Measurements from ENCODE around the gene HSPA4L. TPM values are rescaled to one million over a fixed set of nuclear protein-coding genes. Genes with fewer than 3 reads are reported as not detected.

The HSPA4L gene
- total RNA-seq, 1 experiment from 2014 or later: 6.9 TPM

DNA sequence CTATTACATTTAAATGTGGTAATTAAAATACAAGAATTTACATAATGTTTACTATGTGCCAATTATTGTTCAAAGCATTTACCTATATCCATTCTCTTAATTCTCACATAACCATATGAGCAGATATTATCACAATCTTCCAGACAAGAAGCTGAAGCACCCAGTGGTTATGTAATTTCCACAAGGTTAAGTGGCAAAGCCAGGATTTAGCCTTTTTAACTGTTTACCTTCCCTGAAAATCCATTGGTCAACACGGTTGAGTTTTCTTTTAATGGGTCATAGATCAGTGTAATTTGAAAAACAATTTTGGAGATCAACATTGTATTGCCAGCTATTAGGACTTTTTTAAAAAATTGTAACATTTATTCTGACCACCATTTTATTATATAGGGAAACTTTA is 11.4 kb downstream of the HSPA4L start:
- Mint-ChIP-seq H3K27me3 (ENCODE audit: low read depth) (no peaks in the 10 kb centered on the region), H3K4me1 (no peaks in the 10 kb centered on the region), H3K27ac (no peak overlapping the region), H3K9me3 (no peaks in the 10 kb centered on the region), H3K36me3 (no peaks in the 10 kb centered on the region), H3K4me3 (no peak overlapping the region)
- TF ChIP-seq NFE2L1 (CRISPR knock-in tag; IDR thresholded peaks at IDR 0.05): no peak
- TF ChIP-seq ZNF423 (CRISPR knock-in tag; IDR thresholded peaks at IDR 0.05): no peak
- TF ChIP-seq ZNF317 (CRISPR knock-in tag; IDR thresholded peaks at IDR 0.05; ENCODE audit: borderline replicate concordance, low read depth): no peak
- TF ChIP-seq, protein P1, sequence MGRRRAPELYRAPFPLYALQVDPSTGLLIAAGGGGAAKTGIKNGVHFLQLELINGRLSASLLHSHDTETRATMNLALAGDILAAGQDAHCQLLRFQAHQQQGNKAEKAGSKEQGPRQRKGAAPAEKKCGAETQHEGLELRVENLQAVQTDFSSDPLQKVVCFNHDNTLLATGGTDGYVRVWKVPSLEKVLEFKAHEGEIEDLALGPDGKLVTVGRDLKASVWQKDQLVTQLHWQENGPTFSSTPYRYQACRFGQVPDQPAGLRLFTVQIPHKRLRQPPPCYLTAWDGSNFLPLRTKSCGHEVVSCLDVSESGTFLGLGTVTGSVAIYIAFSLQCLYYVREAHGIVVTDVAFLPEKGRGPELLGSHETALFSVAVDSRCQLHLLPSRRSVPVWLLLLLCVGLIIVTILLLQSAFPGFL (CRISPR knock-in tag; IDR thresholded peaks at IDR 0.05; ENCODE audit: borderline replicate concordance): no peak
- TF ChIP-seq, protein P2, sequence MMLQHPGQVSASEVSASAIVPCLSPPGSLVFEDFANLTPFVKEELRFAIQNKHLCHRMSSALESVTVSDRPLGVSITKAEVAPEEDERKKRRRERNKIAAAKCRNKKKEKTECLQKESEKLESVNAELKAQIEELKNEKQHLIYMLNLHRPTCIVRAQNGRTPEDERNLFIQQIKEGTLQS (CRISPR knock-in tag; conservative IDR thresholded peaks at IDR 0.05): no peak
- TF ChIP-seq ZNF138 (CRISPR knock-in tag; conservative IDR thresholded peaks at IDR 0.05): no peak
- ChIA-PET CTCF (no interaction called here), POLR2A (no interaction called here)
- DNase-seq (ENCODE audit: low spot score): no peak
- no peak for ATAC-seq

DNA sequence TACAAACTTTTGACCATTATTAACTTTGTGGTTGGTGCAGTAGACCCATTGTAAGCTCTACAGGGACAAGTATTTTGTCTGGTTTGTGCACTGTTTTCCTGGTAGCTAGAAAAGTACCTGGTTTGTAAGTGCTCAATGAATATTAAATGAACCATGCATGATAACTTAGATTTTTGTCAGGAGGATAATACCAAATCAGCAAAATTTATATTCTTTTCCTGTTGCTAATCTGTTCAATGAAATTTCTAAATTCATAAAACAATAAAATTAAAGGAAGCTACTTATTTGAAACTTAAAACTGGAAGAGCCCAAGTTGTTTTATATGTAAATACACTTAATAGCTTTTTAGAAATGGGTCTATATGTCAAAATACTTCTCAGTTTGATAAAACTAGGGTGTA is 17.6 kb downstream of the HSPA4L start:
- no peaks in the 10 kb centered on the region for H3K27me3 Mint-ChIP-seq (ENCODE audit: low read depth)
- no peaks in the 10 kb centered on the region for H3K9me3 Mint-ChIP-seq
- DNase-seq (ENCODE audit: low spot score) (no peak), ATAC-seq (no peak)
- H3K36me3 Mint-ChIP-seq: no peaks in the 10 kb centered on the region
- TF ChIP-seq JAZF1 (CRISPR knock-in tag; IDR thresholded peaks at IDR 0.05): no peak
- no peak for TF ChIP-seq ZNF138 (CRISPR knock-in tag; conservative IDR thresholded peaks at IDR 0.05)
- TF ChIP-seq, protein P3, sequence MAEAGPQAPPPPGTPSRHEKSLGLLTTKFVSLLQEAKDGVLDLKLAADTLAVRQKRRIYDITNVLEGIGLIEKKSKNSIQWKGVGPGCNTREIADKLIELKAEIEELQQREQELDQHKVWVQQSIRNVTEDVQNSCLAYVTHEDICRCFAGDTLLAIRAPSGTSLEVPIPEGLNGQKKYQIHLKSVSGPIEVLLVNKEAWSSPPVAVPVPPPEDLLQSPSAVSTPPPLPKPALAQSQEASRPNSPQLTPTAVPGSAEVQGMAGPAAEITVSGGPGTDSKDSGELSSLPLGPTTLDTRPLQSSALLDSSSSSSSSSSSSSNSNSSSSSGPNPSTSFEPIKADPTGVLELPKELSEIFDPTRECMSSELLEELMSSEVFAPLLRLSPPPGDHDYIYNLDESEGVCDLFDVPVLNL (CRISPR knock-in tag; IDR thresholded peaks at IDR 0.05; ENCODE audit: borderline replicate concordance, low read depth): no peak
- no peak for TF ChIP-seq CREB1 (CRISPR knock-in tag; IDR thresholded peaks at IDR 0.05)
- no peak for TF ChIP-seq TCF7 (CRISPR knock-in tag; IDR thresholded peaks at IDR 0.05; ENCODE audit: low read depth)
- TF ChIP-seq, protein P4, sequence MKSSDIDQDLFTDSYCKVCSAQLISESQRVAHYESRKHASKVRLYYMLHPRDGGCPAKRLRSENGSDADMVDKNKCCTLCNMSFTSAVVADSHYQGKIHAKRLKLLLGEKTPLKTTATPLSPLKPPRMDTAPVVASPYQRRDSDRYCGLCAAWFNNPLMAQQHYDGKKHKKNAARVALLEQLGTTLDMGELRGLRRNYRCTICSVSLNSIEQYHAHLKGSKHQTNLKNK (CRISPR knock-in tag; IDR thresholded peaks at IDR 0.05): no peak
- TF ChIP-seq NFE2L1 (CRISPR knock-in tag; IDR thresholded peaks at IDR 0.05): no peak
- TF ChIP-seq, protein P5, sequence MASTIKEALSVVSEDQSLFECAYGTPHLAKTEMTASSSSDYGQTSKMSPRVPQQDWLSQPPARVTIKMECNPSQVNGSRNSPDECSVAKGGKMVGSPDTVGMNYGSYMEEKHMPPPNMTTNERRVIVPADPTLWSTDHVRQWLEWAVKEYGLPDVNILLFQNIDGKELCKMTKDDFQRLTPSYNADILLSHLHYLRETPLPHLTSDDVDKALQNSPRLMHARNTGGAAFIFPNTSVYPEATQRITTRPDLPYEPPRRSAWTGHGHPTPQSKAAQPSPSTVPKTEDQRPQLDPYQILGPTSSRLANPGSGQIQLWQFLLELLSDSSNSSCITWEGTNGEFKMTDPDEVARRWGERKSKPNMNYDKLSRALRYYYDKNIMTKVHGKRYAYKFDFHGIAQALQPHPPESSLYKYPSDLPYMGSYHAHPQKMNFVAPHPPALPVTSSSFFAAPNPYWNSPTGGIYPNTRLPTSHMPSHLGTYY (CRISPR knock-in tag; IDR thresholded peaks at IDR 0.05): no peak
- TF ChIP-seq ZNF423 (CRISPR knock-in tag; IDR thresholded peaks at IDR 0.05): no peak
- TF ChIP-seq TP53 (CRISPR knock-in tag; IDR thresholded peaks at IDR 0.05): no peak
- no peak for TF ChIP-seq ZNF671 (CRISPR knock-in tag; IDR thresholded peaks at IDR 0.05)
- TF ChIP-seq, protein P6, sequence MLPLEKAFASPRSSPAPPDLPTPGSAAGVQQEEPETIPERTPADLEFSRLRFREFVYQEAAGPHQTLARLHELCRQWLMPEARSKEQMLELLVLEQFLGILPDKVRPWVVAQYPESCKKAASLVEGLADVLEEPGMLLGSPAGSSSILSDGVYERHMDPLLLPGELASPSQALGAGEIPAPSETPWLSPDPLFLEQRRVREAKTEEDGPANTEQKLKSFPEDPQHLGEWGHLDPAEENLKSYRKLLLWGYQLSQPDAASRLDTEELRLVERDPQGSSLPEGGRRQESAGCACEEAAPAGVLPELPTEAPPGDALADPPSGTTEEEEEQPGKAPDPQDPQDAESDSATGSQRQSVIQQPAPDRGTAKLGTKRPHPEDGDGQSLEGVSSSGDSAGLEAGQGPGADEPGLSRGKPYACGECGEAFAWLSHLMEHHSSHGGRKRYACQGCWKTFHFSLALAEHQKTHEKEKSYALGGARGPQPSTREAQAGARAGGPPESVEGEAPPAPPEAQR (CRISPR knock-in tag; IDR thresholded peaks at IDR 0.05): no peak
- TF ChIP-seq ETV6 (CRISPR knock-in tag; IDR thresholded peaks at IDR 0.05): no peak
- TF ChIP-seq IRF2 (CRISPR knock-in tag; IDR thresholded peaks at IDR 0.05; ENCODE audit: borderline replicate concordance, low read depth): no peak
- TF ChIP-seq CBFB (CRISPR knock-in tag; IDR thresholded peaks at IDR 0.05; ENCODE audit: low read depth): no peak
- no peak for TF ChIP-seq OVOL2 (CRISPR knock-in tag; IDR thresholded peaks at IDR 0.05; ENCODE audit: borderline replicate concordance)
- no peak overlapping the region for H3K4me3 Mint-ChIP-seq
- H3K4me1 Mint-ChIP-seq: no peaks in the 10 kb centered on the region
- POLR2A ChIA-PET: no interaction called here
- no peak overlapping the region for H3K27ac Mint-ChIP-seq
- CTCF ChIA-PET: no interaction called here
